Uterus (tissue), 4 donors: Measurements from ENCODE around the gene FSIP1. TPM values are rescaled to one million over a fixed set of nuclear protein-coding genes. Genes with fewer than 3 reads are reported as not detected.

Experiments used
- DNase-seq, 2 donors: peaks; one replicate each; pipeline ENCODE4 v3.0.0-alpha.2; 2019 to 2020
- H3K27ac ChIP-seq, 2 donors: fragments of 200-600 bp; sonication (generic); 1 replicate in 1 of 2; 2 replicates in 1 of 2; pipeline ENCODE4 v1.5.1; 2016 to 2018
- H3K27me3 ChIP-seq, 2 donors: fragments of 200-600 bp; sonication (generic); one replicate each; pipeline ENCODE4 v1.5.1; 2018 to 2019; ENCODE audit warnings: control low read depth in 1 of 2
- H3K36me3 ChIP-seq, 2 donors: fragments of 200-600 bp; sonication (generic); one replicate each; pipeline ENCODE4 v1.5.1; 2019; ENCODE audit warnings: control low read depth in 1 of 2
- H3K4me1 ChIP-seq, 2 donors: fragments of 200-600 bp; sonication (generic); one replicate each; pipeline ENCODE4 v1.5.1; 2018 to 2019; ENCODE audit warnings: control low read depth in 1 of 2
- H3K4me3 ChIP-seq, 2 donors: fragments of 200-600 bp; sonication (generic); 1 replicate in 1 of 2; 2 replicates in 1 of 2; pipeline ENCODE4 v1.5.1; 2018 to 2019; ENCODE audit warnings: mild to moderate bottlenecking in 1 of 2
- H3K9me3 ChIP-seq, 2 donors: fragments of 200-600 bp; sonication (generic); one replicate each; pipeline ENCODE4 v1.5.1; 2019; ENCODE audit warnings: control low read depth in 1 of 2
- POLR2A ChIP-seq, 2 donors: fragments of 450-650 bp; IDR thresholded peaks; one replicate each; pipeline ENCODE4 v1.6.1; 2016; ENCODE audit warnings: antibody characterized with exemption in 2 of 2, mild to moderate bottlenecking in 1 of 2, moderate library complexity in 1 of 2
- intact Hi-C: fragments of 100-400 bp; cut with DNase I; formaldehyde crosslinking; loops from one replicate; pipeline ENCODE4 v1.15.1; 2023; ENCODE audit warnings: low total_unique reads
- total RNA-seq, 4 donors: library from RNA; depleted of rRNA in 3 of 4; stranded (reverse); fragments of >200 nt in 3 of 4; gene quantifications; one replicate each; pipeline versions ENCODE4 v1.1.0 to v1.2.4, GENCODE V29; 2014 to 2023
- TF ChIP-seq, protein P1 (sequence below), 4 experiments: fragments of 200-600 bp in 2 of 4; fragments of 450-650 bp in 2 of 4; sonication (generic) in 2 of 4; IDR thresholded peaks; one replicate each; pipeline ENCODE4 v1.5.1; 2016 to 2019; ENCODE audit warnings: antibody characterized with exemption in 4 of 4, mild to moderate bottlenecking in 2 of 4, moderate library complexity in 1 of 4
- donor health status: DM: yes; HTN: yes; CAD: no.

Gene FSIP1
- total RNA-seq, 4 donors from 2014 or later = 0.77 to 4.3 (median 2.6) TPM

- intact Hi-C loops = no loop called here
- H3K4me3 ChIP-seq = no peak overlapping the region
- H3K27ac ChIP-seq = peak overlapping the region; percentile 11 to 98
- no peaks in the 10 kb centered on the region for H3K27me3 ChIP-seq
- peaks cover 0 to 5% of the 10 kb centered on the region in 2 donors for H3K36me3 ChIP-seq
- TF ChIP-seq, protein P1, sequence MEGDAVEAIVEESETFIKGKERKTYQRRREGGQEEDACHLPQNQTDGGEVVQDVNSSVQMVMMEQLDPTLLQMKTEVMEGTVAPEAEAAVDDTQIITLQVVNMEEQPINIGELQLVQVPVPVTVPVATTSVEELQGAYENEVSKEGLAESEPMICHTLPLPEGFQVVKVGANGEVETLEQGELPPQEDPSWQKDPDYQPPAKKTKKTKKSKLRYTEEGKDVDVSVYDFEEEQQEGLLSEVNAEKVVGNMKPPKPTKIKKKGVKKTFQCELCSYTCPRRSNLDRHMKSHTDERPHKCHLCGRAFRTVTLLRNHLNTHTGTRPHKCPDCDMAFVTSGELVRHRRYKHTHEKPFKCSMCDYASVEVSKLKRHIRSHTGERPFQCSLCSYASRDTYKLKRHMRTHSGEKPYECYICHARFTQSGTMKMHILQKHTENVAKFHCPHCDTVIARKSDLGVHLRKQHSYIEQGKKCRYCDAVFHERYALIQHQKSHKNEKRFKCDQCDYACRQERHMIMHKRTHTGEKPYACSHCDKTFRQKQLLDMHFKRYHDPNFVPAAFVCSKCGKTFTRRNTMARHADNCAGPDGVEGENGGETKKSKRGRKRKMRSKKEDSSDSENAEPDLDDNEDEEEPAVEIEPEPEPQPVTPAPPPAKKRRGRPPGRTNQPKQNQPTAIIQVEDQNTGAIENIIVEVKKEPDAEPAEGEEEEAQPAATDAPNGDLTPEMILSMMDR (IDR thresholded peaks at IDR 0.05) = no peak
- TF ChIP-seq POLR2A (IDR thresholded peaks at IDR 0.05) = no peak
- peaks cover 4 to 12% of the 10 kb centered on the region in 2 donors for H3K4me1 ChIP-seq
- no peak for DNase-seq
- H3K9me3 ChIP-seq = no peaks in the 10 kb centered on the region
Measured at GRCh38 chr15:39587096-39587721, 195.4 kb downstream of the FSIP1 start.

DNA sequence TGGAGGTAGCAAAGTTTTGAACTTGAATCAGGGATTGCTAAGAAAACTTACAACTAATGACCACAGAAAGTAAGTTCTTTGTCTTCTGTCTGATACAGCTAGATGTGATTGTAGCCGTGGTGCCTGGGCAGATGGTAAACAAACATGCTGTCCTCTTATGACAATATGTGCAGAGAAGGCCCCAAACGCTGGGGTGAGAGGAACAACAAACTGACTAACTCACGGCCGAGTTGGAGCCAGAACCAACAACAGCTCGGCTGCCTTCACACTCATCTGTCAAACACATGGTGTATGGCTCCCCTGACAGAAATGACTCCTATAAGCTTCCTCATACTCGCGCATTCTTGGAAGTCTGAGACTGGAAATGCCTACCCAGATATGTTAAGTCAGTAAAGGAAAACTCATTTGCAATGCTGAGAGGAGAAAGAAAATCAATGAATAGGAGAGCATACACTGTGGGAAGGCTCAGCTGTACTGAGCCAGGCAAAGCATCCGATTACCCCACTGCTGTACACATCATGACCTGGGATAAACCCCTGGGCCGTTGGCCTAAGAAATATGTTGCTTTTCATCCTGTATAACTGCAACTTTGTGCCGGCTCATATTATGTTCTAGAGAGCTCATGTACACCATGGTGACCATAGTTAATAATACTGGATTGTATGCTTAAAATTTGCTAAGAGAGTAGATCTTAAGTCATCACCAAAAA lies 196.1 kb downstream of the FSIP1 start:
- Histone ChIP-seq H3K9me3 (no peaks in the 10 kb centered on the region), H3K27me3 (no peaks in the 10 kb centered on the region), H3K27ac (peak overlapping the region; percentile 16 to 98), H3K4me3 (no peak overlapping the region), H3K36me3 (peaks cover 0 to 5% of the 10 kb centered on the region in 2 donors), H3K4me1 (peaks cover 0 to 12% of the 10 kb centered on the region in 2 donors)
- TF ChIP-seq POLR2A (IDR thresholded peaks at IDR 0.05) = no peak
- TF ChIP-seq, protein P1 (IDR thresholded peaks at IDR 0.05) = no peak
- DNase-seq = no peak
- intact Hi-C loops = no loop called here

- Histone ChIP-seq H3K36me3 (peaks cover 0 to 5% of the 10 kb centered on the region in 2 donors), H3K4me3 (peak overlapping the region in 1 of 2 donors; percentile 91), H3K9me3 (no peaks in the 10 kb centered on the region), H3K27me3 (no peaks in the 10 kb centered on the region), H3K27ac (peak overlapping the region; percentile 16 to 98), H3K4me1 (peaks cover 0 to 12% of the 10 kb centered on the region in 2 donors)
- DNase-seq = no peak
- intact Hi-C loops = no loop called here
- no peak for TF ChIP-seq POLR2A (IDR thresholded peaks at IDR 0.05)
- TF ChIP-seq, protein P1 (IDR thresholded peaks at IDR 0.05) = no peak
Measured at GRCh38 chr15:39585871-39586301, 196.8 kb downstream of the FSIP1 start.

GRCh38 chr15:39585389-39585841 lies 197.2 kb downstream of the FSIP1 start:
- intact Hi-C loops = no loop called here
- Histone ChIP-seq H3K4me1 (peaks cover 0 to 12% of the 10 kb centered on the region in 2 donors), H3K36me3 (peaks cover 0 to 2% of the 10 kb centered on the region in 2 donors), H3K4me3 (peak overlapping the region in 1 of 2 donors; percentile 91), H3K27me3 (no peaks in the 10 kb centered on the region), H3K9me3 (no peaks in the 10 kb centered on the region), H3K27ac (peak overlapping the region; percentile 16 to 98)
- TF ChIP-seq POLR2A (IDR thresholded peaks at IDR 0.05) = no peak
- TF ChIP-seq, protein P1 (IDR thresholded peaks at IDR 0.05) = no peak
- no peak for DNase-seq
